Mesendoderm (in vitro differentiated cells): ENCODE data around the gene TSPAN15.
A peak's percentile ranks its signal among the peaks of the same experiment; 100 is the strongest.

Experiments used
- DNase-seq: peaks from one replicate; pipeline ENCODE4 v3.0.0; 2013
- H2AK5ac ChIP-seq: 2 replicates; pipeline ENCODE4 v1.6.1; 2013; ENCODE audit warnings: low read length, inconsistent platforms
- H2BK120ac ChIP-seq: 2 replicates; pipeline ENCODE4 v1.6.1; 2013; ENCODE audit warnings: low read depth, mild to moderate bottlenecking, low read length, moderate library complexity, mixed read lengths
- H2BK15ac ChIP-seq: replicated peaks from 2 replicates; pipeline ENCODE4 v1.6.1; 2013; ENCODE audit warnings: low read depth, mild to moderate bottlenecking, moderate library complexity
- H2BK5ac ChIP-seq: 2 replicates; pipeline ENCODE4 v1.6.1; 2013; ENCODE audit warnings: low read length, inconsistent platforms
- H3K18ac ChIP-seq: 2 replicates; pipeline ENCODE4 v1.6.1; 2013; ENCODE audit warnings: mild to moderate bottlenecking, low read length, mixed read lengths
- H3K23ac ChIP-seq: one replicate; pipeline ENCODE4 v1.6.1; 2013; ENCODE audit warnings: low read length
- H3K27ac ChIP-seq: 2 replicates; pipeline ENCODE4 v1.5.1; 2013; ENCODE audit warnings: low read depth, mild to moderate bottlenecking, inconsistent platforms, low read length, moderate library complexity
- H3K27me3 ChIP-seq: 2 replicates; pipeline ENCODE4 v1.6.1; 2013; ENCODE audit warnings: low read length, control low read depth, mild to moderate bottlenecking, inconsistent platforms; ENCODE audit not compliant: insufficient read depth, poor library complexity
- H3K36me3 ChIP-seq: 2 replicates; pipeline ENCODE4 v1.6.1; 2013; ENCODE audit warnings: low read length, inconsistent platforms; ENCODE audit not compliant: control insufficient read depth, insufficient read depth
- H3K4ac ChIP-seq: one replicate; pipeline ENCODE4 v1.6.1; 2013; ENCODE audit warnings: low read depth, mild to moderate bottlenecking, low read length, moderate library complexity
- H3K4me1 ChIP-seq: 2 replicates; pipeline ENCODE4 v1.6.1; 2013; ENCODE audit warnings: low read depth, low read length, inconsistent platforms; ENCODE audit not compliant: control insufficient read depth
- H3K4me2 ChIP-seq: 2 replicates; pipeline ENCODE4 v1.6.1; 2013; ENCODE audit warnings: low read length
- H3K4me3 ChIP-seq: 2 replicates; pipeline ENCODE4 v1.5.1; 2013; ENCODE audit warnings: mild to moderate bottlenecking, low read length
- H3K56ac ChIP-seq: one replicate; pipeline ENCODE4 v1.6.1; 2013; ENCODE audit warnings: low read length
- H3K79me1 ChIP-seq: 2 replicates; pipeline ENCODE4 v1.6.1; 2013; ENCODE audit warnings: low read length, inconsistent platforms
- H3K79me2 ChIP-seq: 2 replicates; pipeline ENCODE4 v1.6.1; 2013; ENCODE audit warnings: mild to moderate bottlenecking, low read length; ENCODE audit not compliant: control insufficient read depth, insufficient read depth
- H3K9ac ChIP-seq: 2 replicates; pipeline ENCODE4 v1.6.1; 2013; ENCODE audit warnings: low read length, inconsistent platforms
- H4K5ac ChIP-seq: one replicate; pipeline ENCODE4 v1.6.1; 2013; ENCODE audit warnings: low read length
- H4K8ac ChIP-seq: one replicate; pipeline ENCODE4 v1.6.1; 2013; ENCODE audit warnings: low read depth, mild to moderate bottlenecking, control low read depth, low read length, moderate library complexity
- WGBS: extraction: QIAGEN DNeasy Blood & Tissue Kit; methylation state at CpG from one replicate; pipeline ENCODE4 v1.1.7; 2013; ENCODE audit warnings: low lambda C conversion rate, missing lambda C conversion rate; ENCODE audit not compliant: insufficient coverage; ENCODE audit errors: extremely low coverage; 5-methylcytosine and 5-hydroxymethylcytosine counted together

The TSPAN15 gene

DNA sequence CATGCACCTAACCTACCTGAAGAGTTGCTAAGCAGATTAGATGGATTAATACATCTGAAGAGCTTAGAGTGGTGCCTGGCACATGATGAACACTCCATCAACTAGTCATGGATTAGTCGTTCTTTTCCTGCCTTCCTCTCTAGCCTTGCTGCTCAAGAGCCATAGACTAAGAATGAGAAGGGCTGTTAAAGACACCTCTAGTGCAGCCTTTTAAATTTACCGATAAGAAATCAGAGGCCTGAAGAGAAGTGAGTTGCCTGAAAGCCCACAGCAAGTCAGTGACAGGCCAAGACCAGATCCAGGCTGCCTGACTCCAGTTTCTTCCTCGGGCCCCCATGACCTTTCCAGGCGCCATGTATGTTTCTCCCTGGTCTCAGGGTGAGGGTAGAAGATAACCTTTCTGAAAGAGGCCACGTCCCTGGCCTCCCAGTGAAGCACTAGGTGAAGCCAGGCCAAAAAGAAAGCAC, 6.5 kb downstream of the TSPAN15 start:
- no peak for DNase-seq
- Histone ChIP-seq H3K4me1 (no peaks in the 10 kb centered on the region), H4K5ac (no peak overlapping the region), H3K23ac (no peak overlapping the region), H3K36me3 (no peaks in the 10 kb centered on the region), H2BK120ac (no peak overlapping the region), H2BK5ac (no peak overlapping the region), H3K4ac (no peak overlapping the region), H2AK5ac (no peak overlapping the region), H3K27me3 (no peaks in the 10 kb centered on the region), H3K79me2 (no peaks in the 10 kb centered on the region), H3K56ac (no peak overlapping the region), H3K18ac (no peak overlapping the region), H3K4me3 (no peak overlapping the region), H2BK15ac (no peak overlapping the region), H3K4me2 (no peak overlapping the region), H3K27ac (no peak overlapping the region), H3K79me1 (no peaks in the 10 kb centered on the region), H4K8ac (no peak overlapping the region), H3K9ac (no peak overlapping the region)
- WGBS = no CpG with 5 or more reads among the region's 5 CpGs

GRCh38 chr10:69458430-69459100, 7.3 kb downstream of the TSPAN15 start:
- Histone ChIP-seq H3K4me1 (no peaks in the 10 kb centered on the region), H3K36me3 (no peaks in the 10 kb centered on the region), H3K56ac (no peak overlapping the region), H2BK120ac (no peak overlapping the region), H3K18ac (no peak overlapping the region), H4K8ac (no peak overlapping the region), H2AK5ac (no peak overlapping the region), H2BK5ac (no peak overlapping the region), H2BK15ac (no peak overlapping the region), H3K4ac (no peak overlapping the region), H3K4me3 (no peak overlapping the region), H3K79me2 (no peaks in the 10 kb centered on the region), H3K79me1 (no peaks in the 10 kb centered on the region), H3K4me2 (no peak overlapping the region), H3K23ac (no peak overlapping the region), H3K27me3 (no peaks in the 10 kb centered on the region), H3K9ac (no peak overlapping the region), H4K5ac (no peak overlapping the region), H3K27ac (no peak overlapping the region)
- no CpG with 5 or more reads among the region's 10 CpGs for WGBS
- DNase-seq = peak; percentile 47

GRCh38 chr10:69459101-69459790, 8.0 kb downstream of the TSPAN15 start:
- no peaks in the 10 kb centered on the region for H3K79me2 ChIP-seq
- no peak for DNase-seq
- H3K27ac ChIP-seq = no peak overlapping the region
- H3K36me3 ChIP-seq = no peaks in the 10 kb centered on the region
- no peak overlapping the region for H2BK15ac ChIP-seq
- H3K4ac ChIP-seq = no peak overlapping the region
- no CpG with 5 or more reads among the region's 8 CpGs for WGBS
- H3K4me2 ChIP-seq = no peak overlapping the region
- no peak overlapping the region for H2BK120ac ChIP-seq
- H2AK5ac ChIP-seq = no peak overlapping the region
- no peak overlapping the region for H2BK5ac ChIP-seq
- no peak overlapping the region for H4K8ac ChIP-seq
- no peaks in the 10 kb centered on the region for H3K79me1 ChIP-seq
- H3K4me3 ChIP-seq = no peak overlapping the region
- no peaks in the 10 kb centered on the region for H3K27me3 ChIP-seq
- no peak overlapping the region for H4K5ac ChIP-seq
- no peaks in the 10 kb centered on the region for H3K4me1 ChIP-seq
- H3K56ac ChIP-seq = no peak overlapping the region
- H3K18ac ChIP-seq = no peak overlapping the region
- H3K23ac ChIP-seq = no peak overlapping the region
- H3K9ac ChIP-seq = no peak overlapping the region

DNA sequence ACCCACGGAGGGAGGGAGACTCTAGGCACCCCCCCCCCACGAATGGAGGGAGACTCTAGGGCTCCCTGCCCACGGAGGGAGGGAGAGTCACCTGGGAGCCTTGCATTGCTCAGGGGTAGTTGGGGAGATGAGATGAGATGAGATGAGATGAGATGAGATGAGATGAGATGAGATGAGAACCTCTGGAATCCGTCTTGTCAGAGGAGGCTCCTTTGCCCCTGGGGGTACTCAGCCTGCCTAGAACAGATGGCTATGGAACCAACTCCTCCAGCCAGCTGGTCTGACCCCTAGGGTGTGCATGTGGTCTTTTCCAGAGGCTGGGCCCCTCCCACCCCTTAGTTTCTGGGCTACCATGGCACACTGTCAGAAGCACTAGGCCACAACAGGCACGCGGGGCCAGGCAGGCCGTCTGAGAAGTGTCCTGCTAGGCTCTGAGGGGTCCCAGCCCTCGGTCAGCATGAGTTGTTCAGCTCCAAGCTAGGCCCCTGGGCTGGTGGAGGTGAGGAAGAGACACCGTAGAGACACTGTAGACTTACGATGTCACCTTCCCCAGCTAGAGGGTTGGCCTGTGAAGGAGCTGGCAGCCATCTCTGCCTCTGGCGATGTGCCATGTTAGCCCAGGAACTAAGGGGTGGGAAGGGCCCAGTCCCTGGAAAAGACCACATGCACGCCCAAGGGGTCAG, 8.8 kb downstream of the TSPAN15 start:
- H2AK5ac ChIP-seq = no peak overlapping the region
- no CpG with 5 or more reads among the region's 12 CpGs for WGBS
- no peak overlapping the region for H3K27ac ChIP-seq

DNA sequence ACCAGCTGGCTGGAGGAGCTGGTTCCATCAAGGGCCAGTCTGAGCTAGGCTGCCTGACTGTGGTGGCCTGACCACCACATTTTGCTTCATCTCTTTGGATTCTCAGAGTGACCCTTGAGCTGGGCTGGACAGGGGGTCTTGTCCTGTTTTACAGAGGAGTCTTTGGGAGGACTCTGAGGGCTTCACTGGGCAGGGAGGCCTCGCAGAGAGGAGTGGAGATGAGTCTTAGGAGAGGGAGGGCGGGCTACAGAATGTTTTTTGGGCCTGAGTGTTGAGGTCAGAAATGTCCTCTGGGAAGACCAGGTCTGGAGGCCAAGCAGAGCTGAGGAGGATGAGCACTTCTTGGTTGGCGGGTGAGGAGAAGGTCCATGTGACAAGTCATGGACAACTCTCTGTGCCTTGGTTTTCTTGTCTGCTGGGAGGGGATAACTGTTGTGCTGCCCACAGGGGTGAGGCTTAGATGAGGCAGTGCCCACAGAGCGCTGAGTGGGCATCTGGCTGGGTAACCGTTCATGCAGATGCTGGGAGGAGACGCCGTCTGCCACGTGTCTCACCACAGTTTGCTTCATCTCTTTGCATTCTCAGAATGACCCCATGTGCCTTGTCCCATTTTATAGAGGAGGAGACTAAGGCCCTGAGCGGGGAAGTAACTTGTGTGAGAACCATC, 9.4 kb downstream of the TSPAN15 start:
- Histone ChIP-seq H3K23ac (no peak overlapping the region), H2BK15ac (no peak overlapping the region), H2BK120ac (no peak overlapping the region), H3K18ac (no peak overlapping the region), H4K8ac (no peak overlapping the region), H3K4me1 (no peaks in the 10 kb centered on the region), H4K5ac (no peak overlapping the region), H3K4me2 (no peak overlapping the region), H3K9ac (no peak overlapping the region), H3K56ac (no peak overlapping the region), H3K27ac (no peak overlapping the region), H3K79me1 (no peaks in the 10 kb centered on the region), H3K27me3 (no peaks in the 10 kb centered on the region), H3K4ac (no peak overlapping the region), H3K36me3 (no peaks in the 10 kb centered on the region), H3K79me2 (no peaks in the 10 kb centered on the region), H2AK5ac (no peak overlapping the region), H2BK5ac (no peak overlapping the region), H3K4me3 (no peak overlapping the region)
- whole genome bisulfite sequencing = no CpG with 5 or more reads among the region's 9 CpGs
- DNase-seq = no peak

More for the DNA sequence above, 8.8 kb downstream of the TSPAN15 start:
- Histone ChIP-seq H3K18ac (no peak overlapping the region), H2BK120ac (no peak overlapping the region), H4K5ac (no peak overlapping the region), H4K8ac (no peak overlapping the region), H3K4ac (no peak overlapping the region), H3K79me2 (no peaks in the 10 kb centered on the region), H2BK15ac (no peak overlapping the region), H3K4me2 (no peak overlapping the region), H2BK5ac (no peak overlapping the region), H3K9ac (no peak overlapping the region), H3K36me3 (no peaks in the 10 kb centered on the region), H3K23ac (no peak overlapping the region), H3K4me1 (no peaks in the 10 kb centered on the region), H3K56ac (no peak overlapping the region), H3K27me3 (no peaks in the 10 kb centered on the region), H3K4me3 (no peak overlapping the region), H3K79me1 (no peaks in the 10 kb centered on the region)
- DNase-seq = no peak
